CD4-positive, alpha-beta T cell treated with Interferon alpha-2 for 1 hour (primary cell): ENCODE data around the gene LINC00632.
A peak's percentile ranks its signal among the peaks of the same experiment; 100 is the strongest.
"Not testable (repeated sequence)": the region's sequence is repeated elsewhere in the genome, so short reads cannot be mapped to it uniquely, and the experiment has no call there.

Source experiments
- DNase-seq, 2 donors: peaks; one replicate each; pipeline ENCODE4 v3.0.0-alpha.2; 2020 to 2022

The LINC00632 gene

GRCh38 chrX:140709421-140709846 is at the start of gene LINC00632:
Gene LINC00632, plus strand, starts transcription at chrX:140709759.
- DNase-seq = no peak

- DNase-seq = no peak
Observed at GRCh38 chrX:140661643-140662042, 47.9 kb upstream of the LINC00632 start.

DNA sequence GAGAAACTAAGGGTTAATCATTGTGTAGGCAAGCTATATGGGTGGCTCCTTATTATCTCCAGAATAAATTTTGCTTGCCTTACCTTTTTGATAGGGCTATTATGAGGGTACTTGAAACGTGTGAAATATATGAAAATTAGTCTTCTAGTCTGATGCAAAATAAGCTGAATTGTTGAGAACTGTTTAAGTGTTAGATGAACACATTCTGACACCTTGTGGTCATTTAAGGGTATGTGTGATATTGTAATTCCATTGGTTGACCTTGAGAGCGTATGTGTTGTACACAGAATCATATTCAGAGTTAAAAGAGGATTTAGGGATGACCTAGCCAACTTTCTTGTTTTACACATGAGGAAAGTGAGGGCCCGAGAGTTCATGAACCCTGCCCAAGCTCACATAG is 44.6 kb upstream of the LINC00632 start:
- no peak for DNase-seq

DNA sequence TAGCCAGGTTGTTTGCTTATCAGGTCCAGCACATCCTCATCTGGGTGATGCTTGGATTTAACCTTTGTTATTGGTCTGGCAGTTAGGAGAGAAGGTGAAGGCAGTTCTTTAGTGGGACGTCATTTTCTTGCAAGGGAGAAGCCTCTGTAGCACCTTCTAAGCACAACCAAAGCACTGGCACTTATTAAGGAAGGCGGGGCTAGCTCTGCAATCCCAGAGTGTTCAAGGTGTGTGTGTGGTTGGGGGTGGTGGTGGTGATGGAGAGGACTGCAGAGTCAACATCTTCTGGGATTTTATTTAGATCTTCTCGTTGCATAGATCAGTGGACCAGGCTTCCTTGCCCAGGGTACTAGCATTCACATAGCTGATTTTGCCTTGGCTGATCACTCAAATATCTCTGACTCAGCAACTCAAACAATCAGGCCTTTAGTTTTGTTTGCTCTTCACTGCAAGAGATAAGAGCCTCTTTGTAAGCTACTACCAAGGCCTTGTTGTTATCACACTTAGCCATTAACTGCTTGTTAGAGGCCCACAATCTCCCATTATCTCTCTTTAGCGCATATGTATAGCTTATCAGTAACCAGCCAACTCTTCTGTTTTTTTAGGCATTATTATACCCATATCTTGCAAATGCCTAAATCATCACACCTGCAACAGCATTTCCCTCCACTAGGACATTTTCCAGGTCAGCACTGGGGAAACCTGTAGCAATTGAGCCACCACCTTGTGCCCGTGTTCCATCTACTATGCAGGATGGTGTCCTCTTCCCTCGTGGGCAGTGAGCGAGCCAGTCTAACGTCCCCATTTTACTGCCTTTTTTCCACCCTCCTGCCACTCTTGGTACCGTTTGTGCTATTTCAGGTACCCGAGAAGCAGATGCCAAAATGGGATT is 36.5 kb upstream of the LINC00632 start:
- DNase-seq = no peak

DNA sequence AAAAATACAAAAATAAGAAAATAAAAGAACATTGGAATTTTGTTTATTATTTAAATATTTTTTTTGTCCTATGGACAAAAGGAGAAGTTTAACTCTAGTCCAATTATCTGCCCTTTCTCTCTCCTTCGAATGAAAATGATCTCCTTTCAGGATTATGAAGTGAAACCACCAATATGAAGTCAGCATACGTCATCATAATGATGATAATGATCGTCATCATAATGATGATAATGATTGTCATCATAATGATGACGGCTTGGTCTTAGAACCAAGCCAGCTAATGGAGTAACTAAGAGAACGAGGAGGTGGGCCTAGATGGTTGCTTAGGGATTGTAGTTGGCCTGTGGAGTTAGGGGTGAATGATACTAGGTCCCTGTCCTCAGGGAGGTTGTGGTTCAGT is 21.9 kb upstream of the LINC00632 start:
- no peak for DNase-seq

DNA sequence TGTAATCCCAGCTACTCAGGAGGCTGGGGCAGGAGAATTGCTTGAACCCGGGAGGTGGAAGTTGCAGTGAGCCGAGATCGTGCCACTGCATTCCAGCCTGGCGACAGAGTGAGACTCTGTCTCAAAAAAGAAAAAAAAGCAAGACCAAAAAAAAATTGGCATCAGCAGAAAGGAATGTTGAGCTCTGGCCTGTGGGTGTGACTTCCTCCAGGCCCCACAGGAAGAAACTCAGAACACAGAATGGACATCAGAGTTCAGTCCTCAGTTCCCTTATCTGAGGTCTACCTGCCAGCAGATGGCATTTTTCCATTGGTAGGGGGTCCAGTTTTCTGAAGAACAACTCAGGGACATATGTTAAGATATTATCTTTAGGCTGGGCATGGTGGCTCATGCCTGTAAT is 18.0 kb upstream of the LINC00632 start:
- not testable (repeated sequence) for DNase-seq

DNA sequence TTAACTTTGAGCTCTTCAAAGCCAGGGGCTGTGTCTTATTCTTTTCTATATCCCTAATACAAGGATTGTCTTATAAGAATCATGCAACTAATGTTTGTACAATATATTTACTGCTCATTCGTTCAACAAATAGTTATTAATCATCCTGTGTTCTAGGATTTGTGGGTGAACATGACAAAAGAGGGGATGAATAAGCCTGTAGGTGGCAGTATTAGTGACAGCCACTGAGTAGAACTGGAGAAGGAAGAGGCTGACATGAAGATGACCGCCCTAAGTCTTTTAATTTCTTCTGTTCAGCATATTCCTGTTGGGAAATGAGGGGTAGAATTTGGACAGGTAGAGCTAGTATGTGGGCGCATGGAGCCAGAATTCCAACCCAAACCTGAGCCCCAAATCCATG is 11.9 kb upstream of the LINC00632 start:
- DNase-seq = no peak

- peak in 1 of 2 donors; percentile 9 for DNase-seq
Observed at GRCh38 chrX:140701480-140701879, 8.1 kb upstream of the LINC00632 start.

- DNase-seq = no peak
Observed at GRCh38 chrX:140710710-140711109, 1.2 kb downstream of the LINC00632 start.

DNA sequence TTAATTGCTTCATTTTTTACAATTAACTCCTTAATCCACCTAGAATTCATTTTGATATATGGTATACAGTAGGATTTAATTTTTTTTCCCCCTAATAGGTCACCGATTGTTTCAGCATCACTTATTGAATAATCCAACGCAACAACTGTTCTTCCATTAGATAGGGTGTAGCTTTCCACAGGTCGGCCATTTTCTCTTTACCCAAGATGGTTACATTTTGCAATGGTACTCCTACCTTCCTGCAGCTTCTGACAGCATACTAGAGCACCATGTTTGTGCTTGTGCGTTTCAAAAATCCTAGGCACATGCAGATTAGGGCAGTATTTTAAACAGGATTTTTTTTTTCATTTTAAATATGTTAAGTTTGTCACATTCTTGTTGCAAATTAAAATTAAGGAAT is 2.3 kb downstream of the LINC00632 start:
- no peak for DNase-seq

- DNase-seq = peak; percentile 14 to 54
Observed at GRCh38 chrX:140712413-140713173, 3.0 kb downstream of the LINC00632 start.

DNA sequence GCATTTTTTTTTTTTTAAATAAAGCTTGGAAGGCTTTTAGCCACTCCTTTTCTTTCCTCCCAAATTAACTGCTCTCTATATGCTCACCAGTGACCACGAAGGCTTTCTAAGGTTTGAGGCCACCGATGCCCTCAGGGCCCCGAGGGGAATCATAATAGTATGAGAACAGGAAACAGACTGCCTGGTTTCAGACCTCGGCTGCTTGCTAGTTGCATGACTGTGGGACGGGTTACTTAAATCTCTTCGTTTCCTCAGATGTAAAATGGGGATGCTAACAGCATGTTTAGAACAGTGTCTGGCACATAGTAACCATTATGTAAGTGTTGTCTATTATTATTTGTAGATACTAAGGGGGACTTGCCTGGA is 3.6 kb downstream of the LINC00632 start:
- no peak for DNase-seq

GRCh38 chrX:140715787-140716186 is 6.2 kb downstream of the LINC00632 start:
- no peak for DNase-seq

DNA sequence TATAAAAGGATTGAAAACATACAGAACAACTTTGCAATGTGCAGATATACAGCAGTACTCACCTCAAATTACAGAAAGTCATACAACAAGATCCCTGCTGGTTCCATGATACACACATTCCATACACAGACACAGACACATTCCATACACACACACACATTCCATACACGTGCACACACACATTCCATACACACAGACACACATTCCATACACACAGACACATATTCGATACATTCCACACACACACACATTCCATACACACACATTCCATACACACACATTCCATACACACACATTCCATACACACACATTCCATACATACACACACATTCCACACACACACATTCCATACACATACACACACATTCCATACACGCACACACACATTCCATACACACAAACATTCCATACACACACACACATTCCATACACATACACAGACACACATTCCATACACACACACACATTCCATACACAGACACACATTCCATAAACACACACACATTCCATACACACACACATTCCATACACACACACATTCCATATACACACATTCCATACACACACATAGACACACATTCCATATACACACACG is 13.7 kb downstream of the LINC00632 start:
- no peak for DNase-seq

DNA sequence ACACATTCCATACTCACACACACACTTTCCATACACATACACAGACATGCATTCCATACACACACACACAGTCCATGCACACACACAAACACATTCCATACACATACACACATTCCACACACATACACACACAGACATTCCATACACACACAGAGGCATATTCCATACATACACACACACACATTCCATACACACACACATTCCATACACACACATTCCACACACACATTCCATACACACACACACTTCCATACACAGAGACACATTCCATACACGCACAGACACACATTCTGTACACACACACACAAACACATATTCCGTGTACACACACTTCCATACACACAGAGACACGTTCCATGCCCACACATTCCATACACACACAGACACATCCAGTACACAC is 14.8 kb downstream of the LINC00632 start:
- no peak for DNase-seq

DNA sequence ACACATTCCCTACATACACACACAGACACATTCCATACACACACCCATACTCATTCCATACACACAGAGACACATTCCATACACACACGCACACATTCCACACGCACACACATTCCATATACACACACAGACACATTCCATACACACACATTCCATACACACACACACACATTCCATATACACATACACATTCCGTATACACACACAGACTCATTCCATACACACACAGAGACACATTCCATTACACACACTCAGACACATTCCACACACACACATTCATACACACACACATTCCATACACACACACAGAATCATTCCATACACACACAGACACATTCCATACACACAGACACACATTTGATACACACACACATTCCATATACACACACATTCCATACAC is 15.2 kb downstream of the LINC00632 start:
- no peak for DNase-seq

DNA sequence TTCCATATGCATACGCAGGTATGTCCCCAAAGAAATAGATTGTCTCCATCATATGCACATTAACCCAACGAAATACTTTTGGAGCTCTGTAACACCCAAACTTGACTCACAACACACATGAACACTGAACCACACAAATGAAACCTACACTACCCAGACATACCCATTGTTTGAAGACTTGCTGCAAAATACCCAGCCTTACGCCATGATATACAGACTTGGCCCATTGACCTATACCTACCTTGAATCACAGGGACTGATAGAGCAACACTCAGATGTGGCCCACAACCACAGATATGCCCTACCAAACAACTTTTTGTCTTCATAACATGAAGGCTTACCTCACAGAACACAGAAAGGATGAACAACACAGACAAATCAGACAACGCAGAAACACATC is 15.9 kb downstream of the LINC00632 start:
- no peak for DNase-seq

- peak in 1 of 2 donors; percentile 28 for DNase-seq
Observed at GRCh38 chrX:140733766-140734342, 24.3 kb downstream of the LINC00632 start.

DNA sequence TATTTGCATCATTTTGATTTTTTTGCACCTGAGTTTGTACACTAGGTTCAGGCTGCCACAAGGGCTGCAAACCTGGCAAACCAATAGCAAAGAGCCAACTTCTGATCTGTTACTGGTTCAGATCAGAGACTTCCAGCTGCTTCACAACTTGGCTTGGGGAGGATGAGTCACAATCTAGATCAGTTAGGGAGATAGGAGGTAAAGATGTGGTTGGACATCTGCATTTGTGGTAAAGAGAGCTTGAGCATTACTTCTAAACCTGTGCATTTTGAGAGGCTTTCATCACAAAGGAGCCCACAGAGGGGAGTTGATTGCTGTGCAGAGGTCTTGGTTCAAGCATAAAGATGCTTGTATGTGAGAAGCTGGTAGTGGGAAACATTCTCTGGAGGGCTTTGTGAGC is 34.5 kb downstream of the LINC00632 start:
- peak in 1 of 2 donors; percentile 19 for DNase-seq

GRCh38 chrX:140756941-140757340 is 47.4 kb downstream of the LINC00632 start:
- DNase-seq = no peak

- peak; percentile 12 to 37 for DNase-seq
Observed at GRCh38 chrX:140762061-140762460, 52.5 kb downstream of the LINC00632 start.

GRCh38 chrX:140764401-140764919 is 54.9 kb downstream of the LINC00632 start:
- DNase-seq = no peak
